ENCODE results near the gene STAT4.
A peak's percentile ranks its signal among the peaks of the same experiment; 100 is the strongest.

Gene STAT4

DNA sequence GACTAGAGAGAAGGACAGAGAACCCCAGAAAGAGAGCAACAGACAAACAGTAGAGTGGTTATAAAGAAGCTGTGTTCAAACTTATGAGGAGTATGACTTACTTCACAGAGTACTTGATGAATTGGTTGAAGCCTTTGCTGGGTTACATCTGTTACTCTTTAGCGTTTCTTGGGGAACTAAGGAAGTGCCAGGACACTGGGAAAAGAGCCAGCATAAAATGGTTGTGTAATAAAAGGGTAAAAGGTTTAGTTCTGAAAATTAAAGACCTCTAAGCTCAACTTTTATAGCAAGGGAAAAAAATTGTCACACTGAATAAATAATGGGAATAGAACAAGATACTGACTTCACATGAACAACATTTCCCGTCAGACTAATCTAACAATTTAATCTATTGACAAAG is 17.0 kb upstream of the STAT4 start:
- DNase-seq (ENCODE audit: low read depth) = no peak
- TF ChIP-seq MYC (IDR thresholded peaks at IDR 0.05; ENCODE audit: low read depth, low read length) = no peak
- TF ChIP-seq MAX (IDR thresholded peaks at IDR 0.05; ENCODE audit: low read depth, low read length) = no peak
- TF ChIP-seq POLR2A (IDR thresholded peaks at IDR 0.05; ENCODE audit: extremely low read depth, insufficient read length) = no peak
- TF ChIP-seq CTCF (IDR thresholded peaks at IDR 0.05; ENCODE audit: low read depth, low read length) = no peak
- no peak overlapping the region for H3K4me3 ChIP-seq (ENCODE audit: low read depth, low read length)

- DNase-seq (ENCODE audit: low read depth) = no peak
- TF ChIP-seq POLR2A (IDR thresholded peaks at IDR 0.05; ENCODE audit: extremely low read depth, insufficient read length) = no peak
- no peak for TF ChIP-seq MYC (IDR thresholded peaks at IDR 0.05; ENCODE audit: low read depth, low read length)
- TF ChIP-seq CTCF (IDR thresholded peaks at IDR 0.05; ENCODE audit: low read depth, low read length) = no peak
- no peak for TF ChIP-seq MAX (IDR thresholded peaks at IDR 0.05; ENCODE audit: low read depth, low read length)
- H3K4me3 ChIP-seq (ENCODE audit: low read depth, low read length) = no peak overlapping the region
These were observed 16.1 kb upstream of the STAT4 start for GRCh38 chr2:191166756-191167445.

DNA sequence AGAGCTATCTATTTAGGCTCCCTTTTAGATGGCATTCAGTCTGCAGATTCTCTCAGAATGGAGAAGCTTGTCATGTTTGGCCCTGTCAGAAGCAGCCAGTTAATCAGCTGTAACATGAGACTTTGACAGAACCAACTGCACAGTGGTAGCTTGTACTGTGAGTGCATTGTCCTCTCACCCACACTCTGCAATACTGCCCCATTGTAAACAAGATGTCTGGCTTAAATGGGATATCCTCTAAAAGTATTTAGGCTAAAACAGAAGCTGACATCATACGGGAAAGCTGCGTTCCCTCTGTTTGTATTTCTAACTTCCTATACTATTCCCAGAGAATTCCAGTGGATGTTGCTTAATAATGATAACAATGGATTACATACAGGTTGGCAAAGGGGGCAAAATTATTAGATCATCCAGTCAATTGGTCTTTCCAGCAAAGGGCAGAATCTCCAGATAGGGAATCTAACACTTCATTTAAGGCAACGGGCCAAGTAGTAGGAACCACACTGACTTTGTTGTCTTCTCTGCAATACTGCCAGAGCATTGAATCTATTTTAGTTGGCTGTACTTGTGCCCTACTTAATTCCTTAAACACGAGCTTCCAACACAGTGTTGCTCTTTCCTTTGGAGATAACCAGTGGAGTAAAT is 15.4 kb upstream of the STAT4 start:
- no peak overlapping the region for H3K4me3 ChIP-seq (ENCODE audit: low read depth, low read length)
- no peak for DNase-seq (ENCODE audit: low read depth)

DNA sequence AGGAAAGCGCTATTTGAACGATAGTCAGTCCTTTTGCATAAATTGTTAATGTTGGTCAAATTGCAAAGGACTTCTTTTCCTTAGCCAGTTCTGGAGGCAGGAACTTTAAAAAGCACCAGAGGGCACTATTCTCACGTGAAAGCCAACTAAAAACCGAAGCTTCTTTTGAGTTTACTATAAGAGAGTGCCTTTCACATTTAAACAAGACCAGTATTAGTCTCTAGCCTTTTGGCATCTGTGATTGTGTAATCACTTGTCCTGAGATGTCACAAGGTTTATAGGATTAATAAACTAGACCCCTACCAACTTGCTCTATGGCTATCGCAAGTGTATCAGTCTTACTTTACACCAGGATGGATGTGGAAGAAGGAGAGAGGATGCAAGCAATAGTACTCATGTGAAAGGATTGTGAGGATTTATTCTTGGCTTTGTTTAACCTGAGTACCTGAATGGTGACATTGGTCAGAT is 14.4 kb upstream of the STAT4 start:
- peak; percentile 66 for DNase-seq (ENCODE audit: low read depth)
- no peak overlapping the region for H3K4me3 ChIP-seq (ENCODE audit: low read depth, low read length)
- peak; percentile 58 for TF ChIP-seq CTCF (IDR thresholded peaks at IDR 0.05; ENCODE audit: low read depth, low read length)
- TF ChIP-seq MAX (IDR thresholded peaks at IDR 0.05; ENCODE audit: low read depth, low read length) = no peak
- TF ChIP-seq POLR2A (IDR thresholded peaks at IDR 0.05; ENCODE audit: extremely low read depth, insufficient read length) = no peak

More for the DNA sequence above, 15.4 kb upstream of the STAT4 start:
- no peak for TF ChIP-seq POLR2A (IDR thresholded peaks at IDR 0.05; ENCODE audit: extremely low read depth, insufficient read length)

DNA sequence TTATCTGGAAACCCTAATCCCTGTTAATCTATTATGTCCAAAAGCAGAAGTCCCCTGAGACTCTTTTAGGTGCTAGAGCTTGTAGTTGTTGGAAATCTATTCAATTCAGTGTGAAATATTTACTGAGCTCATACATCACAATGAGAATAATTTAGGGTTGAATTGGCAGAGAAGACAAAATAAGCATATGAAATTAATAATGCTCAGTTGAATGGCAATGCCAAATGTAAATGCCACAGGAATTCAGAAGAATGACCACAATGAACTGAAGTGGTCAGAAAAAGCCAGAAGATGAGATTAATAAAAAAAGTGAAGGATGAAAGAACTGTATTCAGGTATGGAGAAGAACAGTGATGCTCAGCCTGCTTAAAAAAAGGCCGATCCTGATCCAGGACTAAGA is 8.0 kb upstream of the STAT4 start:
- TF ChIP-seq CTCF (IDR thresholded peaks at IDR 0.05; ENCODE audit: low read depth, low read length) (no peak), MYC (IDR thresholded peaks at IDR 0.05; ENCODE audit: low read depth, low read length) (no peak)
- no peak overlapping the region for H3K4me3 ChIP-seq (ENCODE audit: low read depth, low read length)
- no peak for DNase-seq (ENCODE audit: low read depth)

GRCh38 chr2:191158193-191158592 is 7.4 kb upstream of the STAT4 start:
- H3K4me3 ChIP-seq (ENCODE audit: low read depth, low read length) = no peak overlapping the region
- TF ChIP-seq MYC (IDR thresholded peaks at IDR 0.05; ENCODE audit: low read depth, low read length) (no peak), MAX (IDR thresholded peaks at IDR 0.05; ENCODE audit: low read depth, low read length) (no peak), POLR2A (IDR thresholded peaks at IDR 0.05; ENCODE audit: extremely low read depth, insufficient read length) (no peak), CTCF (IDR thresholded peaks at IDR 0.05; ENCODE audit: low read depth, low read length) (no peak)
- peak; percentile 62 for DNase-seq (ENCODE audit: low read depth)

Measured in NB4 (cell line).